GM21360 (cell line): ENCODE results near the gene ACOT9.
"Not testable (repeated sequence)": the region's sequence is repeated elsewhere in the genome, so short reads cannot be mapped to it uniquely, and the experiment has no call there.

ENCODE experiments used
- ATAC-seq: cut with Tn5 transposase; IDR thresholded peaks from one replicate; pipeline ENCODE4 v1.9.1; 2021; ENCODE audit warnings: mild to moderate bottlenecking, moderate library complexity; ENCODE audit not compliant: unreplicated experiment

Gene ACOT9

GRCh38 chrX:23699636-23700194 lies 43.4 kb downstream of the ACOT9 start:
- ATAC-seq = no peak

GRCh38 chrX:23694606-23695005 lies 48.5 kb downstream of the ACOT9 start:
- ATAC-seq = peak; percentile 75

GRCh38 chrX:23692166-23692565 lies 50.9 kb downstream of the ACOT9 start:
- ATAC-seq = no peak

DNA sequence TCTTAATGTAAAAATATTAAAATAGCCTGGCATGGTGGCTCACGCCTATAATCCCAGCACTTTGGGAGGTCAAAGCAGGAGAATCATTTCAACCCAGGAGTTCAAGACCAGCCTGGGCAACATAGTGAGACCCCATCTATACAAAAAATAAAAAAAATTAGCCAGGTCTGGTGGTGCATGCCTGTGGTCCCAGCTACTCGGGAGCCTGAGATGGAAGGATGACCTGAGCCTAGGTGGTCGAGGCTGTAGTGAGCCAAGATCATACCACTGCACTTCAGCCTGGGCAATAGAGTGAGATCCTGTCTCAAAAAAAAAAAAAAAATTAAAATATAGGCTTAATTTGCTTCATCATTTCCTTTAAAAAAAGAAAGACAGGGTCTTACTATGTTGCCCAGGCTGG lies 66.6 kb downstream of the ACOT9 start:
- ATAC-seq = not testable (repeated sequence)

GRCh38 chrX:23673108-23673507 lies 70.0 kb downstream of the ACOT9 start:
- ATAC-seq = no peak

DNA sequence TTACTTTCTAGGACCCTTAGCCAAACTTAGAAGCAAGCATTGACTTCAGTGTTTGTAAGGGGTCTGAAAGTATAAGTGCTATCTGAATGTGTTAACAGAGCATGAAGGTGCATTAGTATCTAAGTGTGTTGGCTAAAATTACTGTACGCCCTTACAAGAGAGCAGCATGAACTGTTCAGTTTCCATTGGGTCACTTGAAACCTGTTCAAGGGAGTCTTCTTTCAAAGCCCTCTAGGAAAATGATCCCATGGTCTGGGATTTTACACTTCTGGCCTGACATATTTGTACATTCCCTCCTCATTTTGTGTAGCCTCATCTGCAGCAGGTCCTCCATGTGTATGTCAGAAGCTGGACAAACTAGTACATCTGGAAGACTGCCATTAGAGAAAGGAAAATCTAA lies 72.5 kb downstream of the ACOT9 start:
- no peak for ATAC-seq

DNA sequence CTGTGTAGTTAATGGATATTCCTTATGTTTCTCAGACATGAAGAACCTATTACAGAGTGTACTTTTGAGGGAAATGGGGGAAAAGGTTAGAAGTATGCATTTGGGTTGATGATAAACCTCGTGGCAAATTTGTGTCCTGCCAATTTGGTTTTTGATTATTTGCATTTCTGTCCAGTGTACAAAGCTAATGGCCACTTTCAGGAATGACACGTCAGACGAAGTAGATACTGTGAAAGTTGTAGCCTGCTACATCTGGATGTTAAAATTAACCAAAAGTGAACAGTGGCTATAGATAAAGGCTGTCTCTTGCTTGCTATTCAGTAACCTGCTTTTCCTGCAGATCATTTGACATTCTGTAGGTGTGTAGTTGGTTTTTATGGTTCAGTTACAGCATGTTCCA lies 74.7 kb downstream of the ACOT9 start:
- no peak for ATAC-seq

DNA sequence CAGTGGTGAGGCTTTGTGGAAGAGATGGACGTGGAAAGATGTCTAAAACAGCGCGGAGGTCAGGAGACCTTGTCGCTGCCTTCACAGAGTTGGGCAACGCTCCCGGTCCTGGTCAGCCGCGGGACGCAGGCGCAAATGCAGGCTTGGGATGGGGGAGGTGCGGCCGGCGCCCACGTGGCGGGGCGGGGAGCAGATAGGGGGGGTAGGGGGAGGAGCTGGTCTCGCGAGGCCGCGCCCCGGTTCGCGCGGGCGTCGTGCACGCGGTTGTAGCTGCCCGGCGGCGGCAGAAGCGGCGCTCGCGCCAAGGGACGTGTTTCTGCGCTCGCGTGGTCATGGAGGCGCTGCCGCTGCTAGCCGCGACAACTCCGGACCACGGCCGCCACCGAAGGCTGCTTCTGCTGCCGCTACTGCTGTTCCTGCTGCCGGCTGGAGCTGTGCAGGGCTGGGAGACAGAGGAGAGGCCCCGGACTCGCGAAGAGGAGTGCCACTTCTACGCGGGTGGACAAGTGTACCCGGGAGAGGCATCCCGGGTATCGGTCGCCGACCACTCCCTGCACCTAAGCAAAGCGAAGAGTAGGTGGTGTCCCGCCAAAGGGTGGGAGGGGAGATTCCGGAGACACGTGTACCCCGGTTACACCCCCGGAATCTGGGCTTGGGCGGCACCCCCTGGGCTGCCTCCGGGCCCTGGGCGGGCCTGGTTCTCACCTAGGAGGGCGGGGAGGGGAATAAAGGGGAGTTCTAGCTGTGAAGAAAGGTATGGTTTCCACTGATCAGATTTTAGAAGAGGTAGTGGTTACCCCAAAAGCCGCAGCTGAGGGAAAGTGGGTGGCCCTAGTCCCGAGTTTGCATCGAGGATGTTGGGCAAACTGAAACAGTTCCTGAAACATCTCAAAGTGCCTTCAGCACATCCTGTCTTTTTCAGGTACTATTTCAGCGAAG lies 75.6 kb downstream of the ACOT9 start, which contains the start of gene PRDX4:
Gene PRDX4, plus strand, starts transcription at position 255 of the 939 bp plus-strand sequence. Its CDS starts 78 bp downstream, at position 333.
- peak; percentile 59 for ATAC-seq

DNA sequence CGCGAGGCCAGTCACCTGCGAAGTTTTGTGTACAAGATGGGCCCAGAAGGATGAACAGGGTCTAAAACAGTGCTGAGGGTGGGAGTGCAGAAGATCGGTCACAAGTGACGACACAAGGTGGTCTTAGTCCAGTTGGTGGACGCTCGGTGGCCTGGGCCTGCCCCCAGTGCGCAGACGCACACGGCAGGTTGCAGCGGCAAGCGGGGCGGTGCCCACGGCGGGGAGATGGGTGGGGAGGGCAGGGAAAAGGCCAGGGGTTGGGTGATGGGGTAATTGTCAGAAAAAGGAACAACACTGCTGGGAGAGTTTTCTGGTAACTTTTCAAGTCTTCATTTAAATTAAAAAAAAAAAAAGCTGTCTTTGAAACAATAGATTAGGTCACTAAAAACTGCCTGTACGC lies 76.8 kb downstream of the ACOT9 start:
- ATAC-seq = no peak

DNA sequence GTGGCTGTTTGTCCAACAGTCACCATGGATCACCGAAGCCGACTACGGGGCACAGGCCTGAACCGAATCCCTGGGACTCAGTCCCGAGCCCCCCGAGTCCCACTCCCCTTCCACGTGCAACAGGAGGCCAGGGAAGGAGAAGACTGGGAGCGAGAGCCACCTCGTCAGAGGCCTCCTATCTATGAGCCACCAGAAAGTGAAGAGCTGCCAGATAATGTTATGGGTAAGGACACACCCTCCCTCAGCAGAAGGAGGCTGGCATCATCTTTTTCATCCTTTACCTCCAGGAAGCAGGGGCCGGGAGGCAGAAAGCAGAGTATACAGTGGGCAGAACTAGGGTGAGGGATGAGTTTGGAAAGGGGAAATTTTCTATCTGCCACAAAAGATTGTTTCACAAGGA lies 78.6 kb downstream of the ACOT9 start:
- ATAC-seq = no peak

- ATAC-seq = peak; percentile 52
Measured at GRCh38 chrX:23662853-23663252, 80.2 kb downstream of the ACOT9 start.

GRCh38 chrX:23662187-23662586 lies 80.9 kb downstream of the ACOT9 start:
- peak; percentile 41 for ATAC-seq

DNA sequence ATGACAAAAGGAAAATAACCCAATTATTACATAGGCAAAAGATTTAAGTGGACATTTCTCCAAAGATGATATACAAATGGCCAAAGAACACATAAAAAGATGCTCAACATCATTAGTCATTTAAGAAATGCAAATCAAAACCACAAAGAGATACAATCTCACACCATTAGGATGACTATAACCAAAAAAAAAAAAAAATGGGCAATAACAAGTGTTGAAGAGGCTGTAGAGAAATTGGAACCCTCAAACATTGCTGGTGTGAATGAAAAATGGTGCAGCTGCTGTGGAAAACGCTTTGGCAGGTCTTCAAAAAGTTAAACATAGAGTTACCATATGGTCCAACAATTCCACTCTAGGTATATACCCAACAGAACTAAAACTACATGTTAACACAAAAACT lies 81.4 kb downstream of the ACOT9 start:
- no peak for ATAC-seq

DNA sequence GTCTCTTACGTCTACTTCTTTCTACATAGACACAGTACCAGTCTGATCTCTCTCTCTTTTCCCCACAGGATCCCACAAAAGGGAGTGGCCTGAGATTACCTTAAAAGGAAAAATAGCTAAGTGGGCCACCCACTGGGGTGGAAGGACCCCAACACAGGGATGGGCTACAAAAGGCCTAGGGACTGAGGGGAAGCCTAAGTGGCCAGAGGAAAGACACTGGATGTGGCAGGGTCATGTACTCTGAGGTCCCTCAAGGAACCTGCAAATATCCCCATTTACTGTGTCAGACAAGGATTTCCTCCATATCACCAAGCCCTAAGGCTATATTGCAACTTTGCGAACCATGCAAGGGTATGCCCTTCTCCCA lies 82.3 kb downstream of the ACOT9 start:
- no peak for ATAC-seq

GRCh38 chrX:23660083-23660765 lies 82.9 kb downstream of the ACOT9 start:
- not testable (repeated sequence) for ATAC-seq

GRCh38 chrX:23659339-23659738 lies 83.7 kb downstream of the ACOT9 start:
- no peak for ATAC-seq

DNA sequence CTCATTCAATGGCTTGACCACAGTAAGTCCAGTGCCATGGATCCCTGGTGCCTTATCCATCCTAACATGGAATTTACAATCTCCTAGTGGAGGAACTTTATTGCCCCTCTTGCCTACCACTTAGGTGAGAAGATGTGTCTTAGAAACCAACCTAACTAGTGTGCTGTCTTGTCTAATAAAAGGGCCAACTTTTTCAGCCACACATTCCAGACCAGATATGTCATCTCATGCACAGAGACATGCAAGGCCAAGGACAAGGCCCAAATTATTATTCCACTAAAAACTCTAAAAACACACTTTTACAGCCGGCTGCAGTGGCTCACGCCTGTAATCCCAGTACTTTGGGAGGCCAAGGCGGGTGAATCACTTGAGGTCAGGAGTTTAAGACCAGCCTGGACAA lies 86.4 kb downstream of the ACOT9 start:
- ATAC-seq = no peak

- no peak for ATAC-seq
Measured at GRCh38 chrX:23656091-23656490, 87.0 kb downstream of the ACOT9 start.
